Ishikawa (cell line): Measurements from ENCODE around the gene RAB34.

Source experiments
- CEBPB ChIP-seq: IDR thresholded peaks from 2 replicates; pipeline ENCODE4 v1.6.1; 2012
- CREB1 ChIP-seq: IDR thresholded peaks from 2 replicates; pipeline ENCODE4 v1.6.1; 2012; ENCODE audit warnings: low read depth
- EGR1 ChIP-seq: IDR thresholded peaks from 2 replicates; pipeline ENCODE4 v1.6.1; 2012
- EP300 ChIP-seq: IDR thresholded peaks from 2 replicates; pipeline ENCODE4 v1.6.1; 2012; ENCODE audit warnings: borderline replicate concordance
- FOXM1 ChIP-seq: IDR thresholded peaks from 2 replicates; pipeline ENCODE4 v1.6.1; 2012; ENCODE audit warnings: low read depth, borderline replicate concordance
- NFIC ChIP-seq: IDR thresholded peaks from 2 replicates; pipeline ENCODE4 v1.6.1; 2012
- RAD21 ChIP-seq: IDR thresholded peaks from 2 replicates; pipeline ENCODE4 v1.6.1; 2012; ENCODE audit warnings: low read depth
- REST ChIP-seq: IDR thresholded peaks from 2 replicates; pipeline ENCODE4 v1.6.1; 2012; ENCODE audit warnings: low read depth, mild to moderate bottlenecking
- TAF1 ChIP-seq: IDR thresholded peaks from 2 replicates; pipeline ENCODE4 v1.6.1; 2012; ENCODE audit warnings: low read depth, mild to moderate bottlenecking
- TCF12 ChIP-seq: IDR thresholded peaks from 2 replicates; pipeline ENCODE4 v1.6.1; 2012; ENCODE audit warnings: low read depth
- TEAD4 ChIP-seq: IDR thresholded peaks from 2 replicates; pipeline ENCODE4 v1.6.1; 2012
- USF1 ChIP-seq: IDR thresholded peaks from 2 replicates; pipeline ENCODE4 v1.6.1; 2012
- YY1 ChIP-seq: IDR thresholded peaks from 2 replicates; pipeline ENCODE4 v1.6.1; 2012; ENCODE audit warnings: low read depth
- ZBTB7A ChIP-seq: IDR thresholded peaks from 2 replicates; pipeline ENCODE4 v1.6.1; 2012; ENCODE audit warnings: low read depth
- TF ChIP-seq, protein P1 (sequence below): IDR thresholded peaks from 2 replicates; pipeline ENCODE4 v1.6.1; 2012

The RAB34 gene

DNA sequence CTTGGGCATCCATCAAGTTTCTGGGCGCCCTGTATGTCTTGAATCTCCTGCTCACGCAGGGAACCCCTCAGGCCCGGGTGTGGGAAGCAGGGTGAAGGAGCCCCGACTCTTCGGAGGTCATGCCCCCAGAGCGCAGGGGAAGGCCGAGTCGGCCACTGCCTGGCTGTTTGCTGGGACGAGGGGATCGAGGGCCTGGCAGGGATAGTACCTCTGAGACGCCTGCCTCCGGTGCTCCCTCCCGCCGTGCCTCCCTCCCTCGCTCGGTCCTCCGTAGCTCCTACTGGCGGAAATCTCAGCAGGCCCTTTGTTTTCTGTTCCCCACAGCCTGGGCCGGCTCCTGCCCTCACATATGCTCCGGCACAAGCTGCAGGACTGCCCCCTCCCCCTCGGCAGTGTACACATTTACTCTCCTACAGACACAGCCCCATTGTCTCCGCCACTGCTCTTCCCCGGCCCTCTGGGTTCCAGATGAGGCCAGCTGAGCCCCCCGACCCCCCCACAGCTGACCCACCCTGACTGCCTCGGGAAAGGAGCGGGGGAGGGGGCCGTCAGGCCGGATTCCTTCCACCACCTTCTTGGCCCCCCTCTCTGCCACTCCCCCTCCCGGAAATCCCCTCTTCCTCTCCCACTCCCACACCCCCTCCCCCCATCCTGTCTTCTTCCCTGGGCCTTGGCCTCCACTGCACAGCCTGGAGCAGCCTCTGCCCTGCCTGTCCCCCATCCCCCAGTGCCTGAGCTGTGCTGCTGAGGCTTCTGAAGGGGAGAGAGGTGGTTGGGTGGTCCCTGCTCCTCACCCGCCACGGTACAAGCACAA lies 27.5 kb upstream of the RAB34 start:
- TF ChIP-seq FOXM1 = no peak
- TF ChIP-seq NFIC = no peak
- TF ChIP-seq REST = no peak
- no peak for TF ChIP-seq CREB1
- TF ChIP-seq, protein P1, sequence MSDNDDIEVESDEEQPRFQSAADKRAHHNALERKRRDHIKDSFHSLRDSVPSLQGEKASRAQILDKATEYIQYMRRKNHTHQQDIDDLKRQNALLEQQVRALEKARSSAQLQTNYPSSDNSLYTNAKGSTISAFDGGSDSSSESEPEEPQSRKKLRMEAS = no peak
- no peak for TF ChIP-seq TCF12
- TF ChIP-seq EGR1 = no peak
- TF ChIP-seq TEAD4 = no peak
- TF ChIP-seq RAD21 = no peak
- no peak for TF ChIP-seq TAF1
- no peak for TF ChIP-seq EP300
- TF ChIP-seq YY1 = no peak
- TF ChIP-seq ZBTB7A = no peak
- TF ChIP-seq USF1 = no peak
- no peak for TF ChIP-seq CEBPB

- TF ChIP-seq ZBTB7A (peak; percentile 86), CREB1 (peak; percentile 90), REST (no peak), TAF1 (no peak), YY1 (peak; percentile 73), RAD21 (no peak), EP300 (no peak), NFIC (no peak), USF1 (no peak), TEAD4 (peak; percentile 69), EGR1 (no peak), CEBPB (no peak), FOXM1 (no peak), TCF12 (no peak)
- TF ChIP-seq, protein P1 = peak; percentile 88; the same call in 1 of the 2 replicates
Measured at GRCh38 chr17:28744104-28744971, 26.7 kb upstream of the RAB34 start.

GRCh38 chr17:28743243-28744103 lies 25.8 kb upstream of the RAB34 start, which contains the start of gene TRAF4:
TSS of gene TRAF4 (plus strand) at chr17:28744011. CDS start at chr17:28744113, 102 bp downstream.
- TF ChIP-seq CEBPB = no peak
- TF ChIP-seq TCF12 = peak; percentile 85
- TF ChIP-seq NFIC = peak; percentile 92
- peak; percentile 45; the same call in 1 of the 2 replicates for TF ChIP-seq TAF1
- TF ChIP-seq EP300 = peak; percentile 8; the same call in 1 of the 2 replicates
- no peak for TF ChIP-seq USF1
- TF ChIP-seq EGR1 = 0 out of 2 replicates have a peak, but pooled peaks have one; percentile 12
- TF ChIP-seq TEAD4 = peak; percentile 69; the same call in 1 of the 2 replicates
- peak; percentile 70 for TF ChIP-seq ZBTB7A
- TF ChIP-seq FOXM1 = 0 out of 2 replicates have a peak, but pooled peaks have one; percentile 11
- no peak for TF ChIP-seq YY1
- 0 out of 2 replicates have a peak, but pooled peaks have one; percentile 13 for TF ChIP-seq CREB1
